Measurements from ENCODE around the gene C9orf152.
"Not testable (repeated sequence)": the region's sequence is repeated elsewhere in the genome, so short reads cannot be mapped to it uniquely, and the experiment has no call there.

The C9orf152 gene

DNA sequence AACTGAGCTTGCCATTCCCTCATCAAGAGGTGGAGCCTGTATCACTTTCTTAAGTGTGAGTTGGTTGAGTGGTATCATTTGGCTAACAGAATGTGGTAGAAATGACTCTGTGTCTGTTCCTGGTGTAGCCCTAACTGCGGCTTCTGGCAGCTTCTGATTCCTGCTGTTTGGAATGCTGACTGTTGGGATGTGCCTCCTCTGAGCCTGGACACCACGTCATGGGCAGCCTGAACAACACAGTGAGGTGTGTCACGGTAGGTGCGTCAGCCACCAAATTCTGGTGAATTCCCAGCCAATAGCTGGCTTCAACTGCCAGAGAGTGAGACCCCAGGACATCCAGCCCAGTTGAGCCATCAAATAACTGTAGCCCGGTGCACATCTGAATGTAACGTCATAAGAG, 6.1 kb upstream of the C9orf152 start:
- no peak for DNase-seq

DNA sequence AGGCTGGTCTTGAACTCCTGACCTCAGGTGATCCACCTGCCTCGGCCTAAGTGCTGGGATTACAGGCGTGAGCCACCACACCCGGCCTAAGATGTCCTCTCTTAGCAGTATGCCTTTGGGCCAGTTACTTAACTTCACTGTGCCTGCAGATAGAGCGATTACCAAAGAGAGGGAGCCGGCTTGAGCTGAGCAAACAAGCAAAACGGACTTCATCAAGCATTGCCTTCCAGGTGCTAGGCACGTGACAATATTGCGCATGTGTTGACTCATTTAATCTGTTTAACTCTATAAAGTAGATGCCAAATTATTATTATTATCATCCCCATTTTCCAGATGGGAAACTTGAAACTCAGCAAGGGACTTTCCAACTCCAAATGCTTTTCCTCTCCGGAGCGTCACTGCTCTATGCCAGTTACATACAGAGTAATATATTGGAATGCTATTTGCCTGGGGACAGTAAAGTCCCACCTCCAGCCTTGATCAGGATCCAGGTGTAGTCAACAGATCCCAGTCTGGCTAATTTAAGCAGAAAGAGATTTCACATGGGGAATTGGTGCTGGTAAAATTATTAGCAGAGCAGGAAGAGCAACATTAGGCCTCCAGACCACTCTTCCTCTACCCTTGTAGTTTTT, 5.6 kb upstream of the C9orf152 start:
- DNase-seq = no peak

DNA sequence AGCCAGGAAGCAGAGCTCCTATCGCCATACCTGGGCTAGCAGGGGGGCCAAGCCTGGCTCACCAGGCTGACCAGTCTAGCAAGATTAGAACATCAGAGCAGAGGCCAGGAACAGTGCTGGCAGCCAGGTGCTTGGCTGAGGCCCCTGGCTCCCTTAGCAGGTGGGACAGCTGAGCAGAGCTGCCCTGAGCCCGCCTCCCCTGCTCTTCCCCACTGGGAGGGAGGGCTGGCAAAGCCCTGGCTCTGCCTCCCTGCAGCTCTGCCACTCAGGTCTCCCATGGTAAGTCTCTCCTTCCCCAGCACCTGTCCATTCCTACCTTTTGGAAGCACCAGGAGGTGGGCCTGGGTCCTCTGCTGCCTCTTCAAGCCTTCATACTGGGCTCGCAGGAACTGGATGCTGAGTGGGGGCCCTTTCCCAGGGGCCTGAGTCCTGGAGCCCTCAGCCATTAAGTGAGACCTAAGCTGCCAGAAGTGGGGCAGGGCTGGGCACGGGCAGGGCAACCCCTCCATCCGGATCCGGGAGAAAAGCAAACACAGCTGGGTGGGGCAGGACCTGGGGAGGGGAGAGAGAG, 803 bp downstream of the C9orf152 start:
- peak; percentile 6 to 21 for DNase-seq

DNA sequence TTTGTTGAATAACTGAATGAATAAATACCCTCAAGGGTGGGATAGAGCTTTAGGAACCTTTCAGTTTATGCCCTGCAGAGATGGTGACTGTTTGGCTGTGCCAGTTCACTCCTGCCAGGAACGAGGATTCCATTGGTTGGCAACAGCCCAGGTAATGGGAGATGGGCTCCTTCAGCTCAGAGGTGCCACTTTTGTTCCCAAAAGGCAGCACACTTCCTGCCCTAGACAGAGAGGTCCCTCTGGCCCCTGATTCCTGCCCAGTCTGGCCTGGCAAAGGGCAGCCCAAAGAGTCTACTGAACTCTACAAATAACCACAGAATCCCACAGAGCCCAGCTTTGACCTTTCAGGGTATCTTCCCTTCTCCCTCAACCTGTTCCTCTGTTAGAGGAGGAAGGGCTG, 1.6 kb downstream of the C9orf152 start:
- no peak for DNase-seq

DNA sequence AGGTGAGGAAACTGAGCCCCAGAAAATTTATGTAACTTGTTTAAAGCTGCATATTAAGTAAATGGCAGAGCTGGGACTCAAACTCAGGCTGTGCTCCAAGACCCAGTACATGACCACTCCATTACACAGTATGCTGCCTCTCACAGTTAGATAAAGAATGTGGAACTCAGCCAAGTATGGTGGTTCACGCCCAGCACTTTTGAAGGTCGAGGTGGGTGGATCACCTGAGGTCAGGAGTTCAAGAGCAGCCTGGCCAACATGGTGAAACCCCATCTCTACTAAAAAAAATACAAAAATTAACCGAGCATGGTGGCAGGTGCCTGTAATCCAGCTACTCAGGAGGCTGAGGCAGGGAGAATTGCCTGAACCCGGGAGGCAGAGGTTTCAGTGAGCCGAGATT, 2.3 kb downstream of the C9orf152 start:
- not testable (repeated sequence) for DNase-seq

GRCh38 chr9:110202232-110202631, 5.7 kb downstream of the C9orf152 start:
- DNase-seq = no peak

DNA sequence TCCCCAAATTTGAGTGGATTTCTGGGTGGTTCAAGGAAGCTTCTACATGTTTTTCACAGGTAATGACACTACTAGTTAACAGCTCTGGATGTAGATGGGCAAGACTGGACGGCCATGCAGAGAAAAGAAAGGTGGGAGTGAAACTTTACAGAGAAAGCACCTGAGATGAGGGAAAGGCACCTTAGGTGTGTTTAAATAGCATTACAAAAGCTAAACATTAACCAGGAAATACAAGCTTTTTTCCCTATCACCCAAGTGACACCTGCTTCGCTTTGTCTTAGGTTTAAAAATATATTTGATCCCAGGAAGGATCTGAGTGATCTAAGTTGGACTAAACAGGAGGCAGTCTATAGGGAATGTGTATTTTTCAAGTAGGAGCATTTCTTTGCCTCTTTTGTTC, 8.3 kb downstream of the C9orf152 start:
- no peak for DNase-seq

GRCh38 chr9:110198357-110198756, 9.6 kb downstream of the C9orf152 start:
- DNase-seq = no peak

DNA sequence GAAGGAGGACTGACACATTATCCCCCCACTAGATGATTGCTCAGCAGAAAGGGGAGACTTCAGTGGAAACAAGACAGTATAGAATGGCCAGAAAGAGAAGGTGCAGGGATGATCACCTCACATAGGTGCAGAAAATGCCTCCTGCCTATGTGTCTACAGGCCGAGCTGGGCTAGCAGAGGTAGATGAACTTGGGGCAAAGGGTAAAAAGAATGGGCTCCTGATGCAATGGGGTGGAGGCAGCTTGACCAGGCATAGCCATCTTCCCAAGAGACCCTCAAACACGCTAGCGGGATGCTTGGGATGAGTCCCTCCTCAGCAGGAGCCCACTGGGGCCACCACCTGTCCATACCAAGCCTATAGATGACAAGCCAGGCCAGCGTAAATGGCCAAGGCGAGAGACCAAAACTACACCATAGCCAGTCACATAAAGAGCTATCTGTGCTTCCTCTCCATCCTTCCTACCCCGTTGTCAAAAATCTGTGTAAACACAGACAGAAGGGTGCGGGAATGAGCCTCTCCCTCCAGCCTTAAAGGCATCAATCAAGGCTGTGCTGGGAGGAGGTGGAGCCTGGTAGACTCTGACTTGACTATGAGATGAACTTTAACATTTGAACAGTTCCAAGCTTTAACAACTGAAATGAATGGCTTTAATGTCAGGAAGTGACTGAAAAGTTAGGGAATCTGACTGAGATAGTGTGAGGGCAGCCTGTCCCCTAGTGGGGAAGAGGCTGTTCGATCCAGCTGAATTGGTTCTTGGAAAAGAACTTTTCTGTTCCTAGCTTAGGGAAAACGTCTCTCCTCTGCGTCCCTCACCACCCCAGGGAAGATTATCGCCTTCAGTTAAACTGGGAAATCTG, 10.4 kb downstream of the C9orf152 start:
- no peak for DNase-seq

- not testable (repeated sequence) for DNase-seq
These were observed 11.9 kb downstream of the C9orf152 start for GRCh38 chr9:110196084-110196499.

- DNase-seq = no peak
These were observed 15.3 kb downstream of the C9orf152 start for GRCh38 chr9:110192531-110193261.

- DNase-seq = no peak
These were observed 16.3 kb downstream of the C9orf152 start for GRCh38 chr9:110191615-110192014.

GRCh38 chr9:110189559-110190320, 18.2 kb downstream of the C9orf152 start:
- DNase-seq = no peak

- no peak for DNase-seq
These were observed 19.0 kb downstream of the C9orf152 start for GRCh38 chr9:110188991-110189390.

GRCh38 chr9:110188101-110188500, 19.9 kb downstream of the C9orf152 start:
- DNase-seq = no peak

- DNase-seq = no peak
These were observed 20.8 kb downstream of the C9orf152 start for GRCh38 chr9:110187126-110187525.

- DNase-seq = no peak
These were observed 21.7 kb downstream of the C9orf152 start for GRCh38 chr9:110186254-110186653.

DNA sequence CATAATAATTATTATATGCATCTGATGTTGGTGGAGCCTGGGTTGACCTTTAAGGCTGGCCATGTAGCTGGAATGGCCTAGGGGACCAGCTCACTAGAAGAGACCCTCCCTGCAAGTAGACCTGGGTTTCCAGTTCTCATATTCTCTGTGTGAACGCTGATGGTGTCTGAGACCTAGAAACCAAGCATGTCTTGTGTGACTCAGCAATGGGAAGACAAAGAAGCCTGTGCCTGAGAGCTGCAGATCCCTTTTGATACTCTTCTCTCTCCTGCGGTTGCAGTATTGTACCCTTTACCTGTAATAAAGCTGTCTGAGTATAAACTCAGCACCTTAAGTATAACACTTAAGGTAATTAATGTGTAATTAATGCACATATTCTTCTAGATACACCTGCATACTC, 22.2 kb downstream of the C9orf152 start:
- no peak for DNase-seq

- peak; percentile 60 to 63 for DNase-seq
These were observed 24.5 kb downstream of the C9orf152 start for GRCh38 chr9:110183208-110184145.

DNA sequence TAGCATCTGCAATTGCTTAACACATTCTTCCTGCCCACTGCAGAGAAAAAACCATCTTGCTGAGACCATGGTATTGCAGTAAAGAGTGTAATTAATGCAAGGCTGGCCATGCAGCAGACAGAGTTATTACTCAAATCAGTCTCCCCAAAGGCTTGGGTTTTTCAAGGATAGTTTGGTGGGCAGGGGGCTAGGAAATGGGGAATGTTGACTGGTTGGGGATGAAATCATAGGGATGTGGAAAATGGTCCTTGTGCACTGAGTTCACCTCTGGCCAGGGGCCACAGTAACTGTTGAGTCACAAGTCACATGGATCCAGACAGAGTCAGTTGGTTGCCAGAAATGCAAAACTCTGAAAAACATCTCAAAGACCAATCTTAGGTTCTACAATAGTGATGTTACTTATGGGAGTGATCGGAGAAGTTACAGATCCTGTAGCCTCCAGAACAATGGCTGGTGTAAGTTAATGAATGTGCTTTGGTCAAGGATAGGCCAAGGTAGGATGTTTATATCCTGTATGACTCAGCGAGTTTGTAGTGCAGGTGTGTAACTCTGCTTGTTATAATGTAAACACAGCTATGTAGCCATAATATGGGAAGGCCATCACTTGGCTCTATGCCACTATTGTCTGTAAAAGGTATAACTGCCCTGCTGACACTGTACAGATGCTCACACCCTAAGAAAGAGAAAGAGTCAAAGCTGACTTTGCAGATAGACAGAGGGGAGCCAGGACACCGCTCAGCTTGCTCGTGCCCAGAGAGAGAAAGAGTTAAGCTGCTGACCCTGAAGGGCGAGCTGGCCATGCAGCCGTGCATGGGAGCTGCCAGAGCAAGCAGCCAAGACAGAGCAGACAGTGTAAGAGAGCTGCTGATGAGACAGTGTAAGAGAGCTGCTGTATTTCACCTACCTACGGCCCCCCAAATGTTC, 27.2 kb downstream of the C9orf152 start:
- no peak for DNase-seq

Data from NCI-H2081 (cell line).